ENCODE results near the gene CDH23.

DNA sequence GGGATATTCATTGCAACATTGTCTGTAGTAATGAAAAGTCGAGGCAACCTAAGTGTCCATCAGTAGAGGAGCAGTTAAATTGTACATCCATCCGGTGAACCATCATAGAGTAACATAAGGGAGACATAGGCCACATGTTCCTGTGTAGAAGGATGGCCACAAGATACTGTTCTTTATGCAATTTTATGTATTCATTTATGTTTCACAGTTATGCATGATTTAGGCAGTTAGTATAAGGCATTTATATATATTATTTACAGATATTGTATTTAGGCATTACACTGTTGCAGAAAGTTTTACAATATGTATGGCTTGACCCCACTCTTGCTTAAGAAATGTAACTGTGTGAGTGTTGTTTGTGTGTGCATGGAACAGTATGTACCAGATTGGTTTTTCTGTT, 36.0 kb upstream of the CDH23 start:
- TF ChIP-seq, protein P1, sequence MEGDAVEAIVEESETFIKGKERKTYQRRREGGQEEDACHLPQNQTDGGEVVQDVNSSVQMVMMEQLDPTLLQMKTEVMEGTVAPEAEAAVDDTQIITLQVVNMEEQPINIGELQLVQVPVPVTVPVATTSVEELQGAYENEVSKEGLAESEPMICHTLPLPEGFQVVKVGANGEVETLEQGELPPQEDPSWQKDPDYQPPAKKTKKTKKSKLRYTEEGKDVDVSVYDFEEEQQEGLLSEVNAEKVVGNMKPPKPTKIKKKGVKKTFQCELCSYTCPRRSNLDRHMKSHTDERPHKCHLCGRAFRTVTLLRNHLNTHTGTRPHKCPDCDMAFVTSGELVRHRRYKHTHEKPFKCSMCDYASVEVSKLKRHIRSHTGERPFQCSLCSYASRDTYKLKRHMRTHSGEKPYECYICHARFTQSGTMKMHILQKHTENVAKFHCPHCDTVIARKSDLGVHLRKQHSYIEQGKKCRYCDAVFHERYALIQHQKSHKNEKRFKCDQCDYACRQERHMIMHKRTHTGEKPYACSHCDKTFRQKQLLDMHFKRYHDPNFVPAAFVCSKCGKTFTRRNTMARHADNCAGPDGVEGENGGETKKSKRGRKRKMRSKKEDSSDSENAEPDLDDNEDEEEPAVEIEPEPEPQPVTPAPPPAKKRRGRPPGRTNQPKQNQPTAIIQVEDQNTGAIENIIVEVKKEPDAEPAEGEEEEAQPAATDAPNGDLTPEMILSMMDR (IDR thresholded peaks at IDR 0.05), result no peak
- no peak for TF ChIP-seq POLR2A (IDR thresholded peaks at IDR 0.05)
- no peak for TF ChIP-seq POLR2AphosphoS5 (IDR thresholded peaks at IDR 0.05)

Data from upper lobe of left lung (tissue), 4 donors.